ENCODE results near the gene THSD7B.

- TF ChIP-seq TAF1 (CRISPR knock-in tag; IDR thresholded peaks at IDR 0.05) (no peak), ARID4A (CRISPR knock-in tag; IDR thresholded peaks at IDR 0.05; ENCODE audit: borderline replicate concordance) (no peak), ZNF274 (CRISPR knock-in tag; IDR thresholded peaks at IDR 0.05) (no peak), POLR2G (IDR thresholded peaks at IDR 0.05; ENCODE audit: low read depth, low read length) (no peak), CTCF (CRISPR knock-in tag; IDR thresholded peaks at IDR 0.05) (no peak), KAT8 (CRISPR knock-in tag; IDR thresholded peaks at IDR 0.05) (no peak), FOSL1 (CRISPR knock-in tag; IDR thresholded peaks at IDR 0.05; ENCODE audit: borderline replicate concordance) (peak; percentile 80), ZNF589 (CRISPR knock-in tag; conservative IDR thresholded peaks at IDR 0.05) (no peak), E2F5 (CRISPR knock-in tag; conservative IDR thresholded peaks at IDR 0.05) (no peak), ZSCAN20 (CRISPR knock-in tag; IDR thresholded peaks at IDR 0.05; ENCODE audit: borderline replicate concordance) (no peak), ZNF607 (CRISPR knock-in tag; IDR thresholded peaks at IDR 0.05; ENCODE audit: borderline replicate concordance) (no peak), ZNF780A (CRISPR knock-in tag; IDR thresholded peaks at IDR 0.05) (no peak), CCAR2 (optimal IDR thresholded peaks at IDR 0.05; ENCODE audit: low read depth, low read length) (no peak), NFIC (IDR thresholded peaks at IDR 0.05; ENCODE audit: low read length) (no peak)
Observed at GRCh38 chr2:137117385-137117784, 352.0 kb downstream of the THSD7B start.

Data from HepG2 (cell line).